HepG2 (cell line): Measurements from ENCODE around the gene ERRFI1. TPM values are rescaled to one million over a fixed set of nuclear protein-coding genes. Genes with fewer than 3 reads are reported as not detected.

Experiments used
- AGO2 ChIP-seq: fragments of 200-400 bp; formaldehyde crosslinking; optimal IDR thresholded peaks from 2 replicates; pipeline ENCODE3; 2017; ENCODE audit warnings: mild to moderate bottlenecking, low read depth, low read length, moderate library complexity
- CEBPB ChIP-seq: IDR thresholded peaks from 2 replicates; pipeline ENCODE4 v1.6.1; 2011; ENCODE audit warnings: low read depth, low read length, improper control_type of control experiment, borderline replicate concordance
- FOXA1 ChIP-seq, 2 experiments: fragments of 450-650 bp in 1 of 2; sonication (generic) in 1 of 2; formaldehyde crosslinking in 1 of 2; IDR thresholded peaks; 2 replicates each; pipeline versions ENCODE4 v1.4.0 to v1.6.1; 2016 to 2020; ENCODE audit warnings: missing genetic modification reagents in 1 of 2
- FOXA3 ChIP-seq: IDR thresholded peaks from 2 replicates; pipeline ENCODE4 v1.6.1; 2016; ENCODE audit warnings: missing genetic modification reagents, missing compliant biosample characterization
- HOXA3 ChIP-seq: sonication (generic); formaldehyde crosslinking; IDR thresholded peaks from 2 replicates; pipeline ENCODE4 v1.5.0; 2020; ENCODE audit warnings: missing genetic modification reagents
- KDM1A ChIP-seq: IDR thresholded peaks from 2 replicates; pipeline ENCODE4 v1.6.1; 2016; ENCODE audit warnings: missing compliant biosample characterization
- KDM2A ChIP-seq: sonication (generic); formaldehyde crosslinking; IDR thresholded peaks from 2 replicates; pipeline ENCODE4 v1.4.0; 2020; ENCODE audit warnings: low read depth, missing genetic modification reagents, borderline replicate concordance
- NCOA2 ChIP-seq: sonication (generic); formaldehyde crosslinking; IDR thresholded peaks from 2 replicates; pipeline ENCODE4 v1.8.0; 2022; ENCODE audit warnings: inconsistent platforms
- ONECUT2 ChIP-seq: sonication (generic); formaldehyde crosslinking; IDR thresholded peaks from 2 replicates; pipeline ENCODE4 v1.4.0; 2020; ENCODE audit warnings: missing genetic modification reagents
- SALL1 ChIP-seq: sonication (generic); formaldehyde crosslinking; IDR thresholded peaks from 2 replicates; pipeline ENCODE4 v1.8.0; 2022; ENCODE audit warnings: mild to moderate bottlenecking, missing genetic modification reagents
- SIN3B ChIP-seq: fragments of 150-350 bp; IDR thresholded peaks from 2 replicates; pipeline ENCODE4 v1.6.1; 2014; ENCODE audit warnings: low read length
- SP4 ChIP-seq: sonication (generic); formaldehyde crosslinking; IDR thresholded peaks from 2 replicates; pipeline ENCODE4 v1.8.1; 2023; ENCODE audit warnings: mild to moderate bottlenecking, missing genetic modification reagents
- TSC22D2 ChIP-seq: sonication (generic); formaldehyde crosslinking; IDR thresholded peaks from 2 replicates; pipeline ENCODE4 v1.5.1; 2020; ENCODE audit warnings: missing genetic modification reagents, mild to moderate bottlenecking, borderline replicate concordance
- YEATS4 ChIP-seq: sonication (generic); formaldehyde crosslinking; IDR thresholded peaks from 2 replicates; pipeline ENCODE4 v1.4.0; 2020; ENCODE audit warnings: missing genetic modification reagents, borderline replicate concordance
- ZNF24 ChIP-seq: fragments of 450-650 bp; IDR thresholded peaks from 2 replicates; pipeline ENCODE4 v1.6.1; 2017; ENCODE audit warnings: antibody characterized with exemption, mild to moderate bottlenecking
- ZNF33A ChIP-seq: sonication (generic); formaldehyde crosslinking; IDR thresholded peaks from 2 replicates; pipeline ENCODE4 v1.5.1; 2020; ENCODE audit warnings: missing genetic modification reagents, mild to moderate bottlenecking, moderate library complexity, borderline replicate concordance
- ZNF34 ChIP-seq: sonication (generic); formaldehyde crosslinking; IDR thresholded peaks from 2 replicates; pipeline ENCODE4 v1.4.0; 2020; ENCODE audit warnings: mild to moderate bottlenecking, missing genetic modification reagents, borderline replicate concordance
- polyA plus RNA-seq, 8 experiments: library from polyadenylated mRNA; depleted of rRNA in 3 of 8; stranded (reverse) in 7 of 8; unstranded in 1 of 8; fragments of >200 nt; fragmentation: Illumina TruSeq in 4 of 8; extraction: Trizol in 4 of 8; gene quantifications; 2 replicates each; pipeline versions ENCODE4 v1.2.1 to v1.2.3, GENCODE V29; 2011 to 2016; ENCODE audit warnings: low read depth in 4 of 8, missing spikeins in 1 of 8, mixed read lengths in 1 of 8; ENCODE audit not compliant: insufficient read depth in 1 of 8
- total RNA-seq, 5 experiments: library from RNA; depleted of rRNA; stranded (reverse); fragments of >200 nt; fragmentation: Illumina TruSeq; extraction: Trizol; gene quantifications; 2 replicates each; pipeline ENCODE4 v1.2.3, GENCODE V29; 2016; ENCODE audit warnings: low read depth in 1 of 5
- TF ChIP-seq, protein P1 (sequence below): IDR thresholded peaks from 2 replicates; pipeline ENCODE4 v1.6.1; 2016
- TF ChIP-seq, protein P2 (sequence below): sonication (generic); formaldehyde crosslinking; IDR thresholded peaks from 2 replicates; pipeline ENCODE4 v1.5.0; 2020; ENCODE audit warnings: missing genetic modification reagents
- TF ChIP-seq, protein P3 (sequence below): sonication (generic); formaldehyde crosslinking; IDR thresholded peaks from 2 replicates; pipeline ENCODE4 v1.4.0; 2020; ENCODE audit warnings: missing genetic modification reagents
- TF ChIP-seq, protein P4 (sequence below): sonication (generic); formaldehyde crosslinking; IDR thresholded peaks from 2 replicates; pipeline ENCODE4 v1.4.0; 2020; ENCODE audit warnings: missing genetic modification reagents

The ERRFI1 gene
- total and polyA plus RNA-seq, 2 of the 13 experiments (the other 11 are each of a cell fraction or from before 2014, with no cell fraction given): 84.4 to 753 TPM

DNA sequence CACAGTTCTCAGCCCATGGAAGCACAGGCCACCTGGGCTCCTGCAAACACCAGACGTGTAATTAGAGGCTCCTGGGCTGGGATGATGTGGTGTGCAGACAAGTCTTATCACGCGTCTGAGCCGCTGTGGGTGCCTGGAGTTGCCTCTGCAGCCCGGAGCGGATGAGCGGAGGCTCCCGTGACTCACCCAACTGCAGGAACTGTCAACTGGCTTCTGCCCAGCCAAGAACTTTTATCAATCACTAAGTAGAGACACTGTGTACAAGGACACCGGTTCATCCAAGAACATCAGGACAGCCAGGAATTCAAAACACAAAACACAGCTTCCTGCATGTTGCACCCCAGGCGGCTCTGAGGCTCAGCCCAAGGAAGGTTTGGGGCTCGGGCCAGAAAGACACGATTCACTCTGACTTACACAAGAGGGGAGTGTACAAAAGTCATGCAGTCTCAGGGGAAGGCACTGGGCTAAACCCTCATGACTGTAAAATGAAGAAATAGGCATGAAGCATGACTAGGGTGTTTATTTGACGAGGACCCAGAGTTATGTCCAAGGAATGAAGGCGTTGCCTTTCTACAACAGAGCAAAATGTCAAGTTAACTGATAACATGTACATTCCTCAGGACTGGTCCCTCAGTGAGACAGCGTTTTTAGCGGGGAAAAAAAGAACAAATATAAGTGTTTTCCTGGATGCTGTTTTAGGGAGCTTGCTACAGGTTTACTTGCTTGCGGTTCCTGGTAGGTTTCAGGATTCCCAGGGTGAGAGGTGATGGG, 21.1 kb downstream of the ERRFI1 start (continued):
- peak; percentile 23; the same call in 1 of the 2 replicates for TF ChIP-seq SALL1 (CRISPR knock-in tag)
- TF ChIP-seq, protein P1, sequence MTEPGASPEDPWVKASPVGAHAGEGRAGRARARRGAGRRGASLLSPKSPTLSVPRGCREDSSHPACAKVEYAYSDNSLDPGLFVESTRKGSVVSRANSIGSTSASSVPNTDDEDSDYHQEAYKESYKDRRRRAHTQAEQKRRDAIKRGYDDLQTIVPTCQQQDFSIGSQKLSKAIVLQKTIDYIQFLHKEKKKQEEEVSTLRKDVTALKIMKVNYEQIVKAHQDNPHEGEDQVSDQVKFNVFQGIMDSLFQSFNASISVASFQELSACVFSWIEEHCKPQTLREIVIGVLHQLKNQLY (CRISPR knock-in tag): no peak
- TF ChIP-seq AGO2: peak; percentile 56
- no peak for TF ChIP-seq SP4
- TF ChIP-seq YEATS4 (CRISPR knock-in tag): no peak
- TF ChIP-seq ZNF24: 0 out of 2 replicates have a peak, but pooled peaks have one; percentile 28
- peak; percentile 14; the same call in 1 of the 2 replicates for TF ChIP-seq NCOA2
- TF ChIP-seq, protein P2, sequence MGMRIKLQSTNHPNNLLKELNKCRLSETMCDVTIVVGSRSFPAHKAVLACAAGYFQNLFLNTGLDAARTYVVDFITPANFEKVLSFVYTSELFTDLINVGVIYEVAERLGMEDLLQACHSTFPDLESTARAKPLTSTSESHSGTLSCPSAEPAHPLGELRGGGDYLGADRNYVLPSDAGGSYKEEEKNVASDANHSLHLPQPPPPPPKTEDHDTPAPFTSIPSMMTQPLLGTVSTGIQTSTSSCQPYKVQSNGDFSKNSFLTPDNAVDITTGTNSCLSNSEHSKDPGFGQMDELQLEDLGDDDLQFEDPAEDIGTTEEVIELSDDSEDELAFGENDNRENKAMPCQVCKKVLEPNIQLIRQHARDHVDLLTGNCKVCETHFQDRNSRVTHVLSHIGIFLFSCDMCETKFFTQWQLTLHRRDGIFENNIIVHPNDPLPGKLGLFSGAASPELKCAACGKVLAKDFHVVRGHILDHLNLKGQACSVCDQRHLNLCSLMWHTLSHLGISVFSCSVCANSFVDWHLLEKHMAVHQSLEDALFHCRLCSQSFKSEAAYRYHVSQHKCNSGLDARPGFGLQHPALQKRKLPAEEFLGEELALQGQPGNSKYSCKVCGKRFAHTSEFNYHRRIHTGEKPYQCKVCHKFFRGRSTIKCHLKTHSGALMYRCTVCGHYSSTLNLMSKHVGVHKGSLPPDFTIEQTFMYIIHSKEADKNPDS: no peak
- no peak for TF ChIP-seq HOXA3
- TF ChIP-seq ONECUT2 (CRISPR knock-in tag): no peak
- TF ChIP-seq FOXA3: 0 out of 2 replicates have a peak, but pooled peaks have one; percentile 6
- TF ChIP-seq, protein P3, sequence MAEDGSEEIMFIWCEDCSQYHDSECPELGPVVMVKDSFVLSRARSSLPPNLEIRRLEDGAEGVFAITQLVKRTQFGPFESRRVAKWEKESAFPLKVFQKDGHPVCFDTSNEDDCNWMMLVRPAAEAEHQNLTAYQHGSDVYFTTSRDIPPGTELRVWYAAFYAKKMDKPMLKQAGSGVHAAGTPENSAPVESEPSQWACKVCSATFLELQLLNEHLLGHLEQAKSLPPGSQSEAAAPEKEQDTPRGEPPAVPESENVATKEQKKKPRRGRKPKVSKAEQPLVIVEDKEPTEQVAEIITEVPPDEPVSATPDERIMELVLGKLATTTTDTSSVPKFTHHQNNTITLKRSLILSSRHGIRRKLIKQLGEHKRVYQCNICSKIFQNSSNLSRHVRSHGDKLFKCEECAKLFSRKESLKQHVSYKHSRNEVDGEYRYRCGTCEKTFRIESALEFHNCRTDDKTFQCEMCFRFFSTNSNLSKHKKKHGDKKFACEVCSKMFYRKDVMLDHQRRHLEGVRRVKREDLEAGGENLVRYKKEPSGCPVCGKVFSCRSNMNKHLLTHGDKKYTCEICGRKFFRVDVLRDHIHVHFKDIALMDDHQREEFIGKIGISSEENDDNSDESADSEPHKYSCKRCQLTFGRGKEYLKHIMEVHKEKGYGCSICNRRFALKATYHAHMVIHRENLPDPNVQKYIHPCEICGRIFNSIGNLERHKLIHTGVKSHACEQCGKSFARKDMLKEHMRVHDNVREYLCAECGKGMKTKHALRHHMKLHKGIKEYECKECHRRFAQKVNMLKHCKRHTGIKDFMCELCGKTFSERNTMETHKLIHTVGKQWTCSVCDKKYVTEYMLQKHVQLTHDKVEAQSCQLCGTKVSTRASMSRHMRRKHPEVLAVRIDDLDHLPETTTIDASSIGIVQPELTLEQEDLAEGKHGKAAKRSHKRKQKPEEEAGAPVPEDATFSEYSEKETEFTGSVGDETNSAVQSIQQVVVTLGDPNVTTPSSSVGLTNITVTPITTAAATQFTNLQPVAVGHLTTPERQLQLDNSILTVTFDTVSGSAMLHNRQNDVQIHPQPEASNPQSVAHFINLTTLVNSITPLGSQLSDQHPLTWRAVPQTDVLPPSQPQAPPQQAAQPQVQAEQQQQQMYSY: 0 out of 2 replicates have a peak, but pooled peaks have one; percentile 44
- peak; percentile 46 for TF ChIP-seq CEBPB
- TF ChIP-seq TSC22D2 (CRISPR knock-in tag): no peak
- TF ChIP-seq ZNF34: no peak
- TF ChIP-seq, protein P4, sequence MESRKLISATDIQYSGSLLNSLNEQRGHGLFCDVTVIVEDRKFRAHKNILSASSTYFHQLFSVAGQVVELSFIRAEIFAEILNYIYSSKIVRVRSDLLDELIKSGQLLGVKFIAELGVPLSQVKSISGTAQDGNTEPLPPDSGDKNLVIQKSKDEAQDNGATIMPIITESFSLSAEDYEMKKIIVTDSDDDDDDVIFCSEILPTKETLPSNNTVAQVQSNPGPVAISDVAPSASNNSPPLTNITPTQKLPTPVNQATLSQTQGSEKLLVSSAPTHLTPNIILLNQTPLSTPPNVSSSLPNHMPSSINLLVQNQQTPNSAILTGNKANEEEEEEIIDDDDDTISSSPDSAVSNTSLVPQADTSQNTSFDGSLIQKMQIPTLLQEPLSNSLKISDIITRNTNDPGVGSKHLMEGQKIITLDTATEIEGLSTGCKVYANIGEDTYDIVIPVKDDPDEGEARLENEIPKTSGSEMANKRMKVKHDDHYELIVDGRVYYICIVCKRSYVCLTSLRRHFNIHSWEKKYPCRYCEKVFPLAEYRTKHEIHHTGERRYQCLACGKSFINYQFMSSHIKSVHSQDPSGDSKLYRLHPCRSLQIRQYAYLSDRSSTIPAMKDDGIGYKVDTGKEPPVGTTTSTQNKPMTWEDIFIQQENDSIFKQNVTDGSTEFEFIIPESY: peak; percentile 95
- TF ChIP-seq SIN3B: no peak
- 0 out of 2 replicates have a peak, but pooled peaks have one; percentile 13 for TF ChIP-seq KDM1A (CRISPR knock-in tag)
- no peak for TF ChIP-seq FOXA1 (IDR thresholded peaks at IDR 0.05)
- TF ChIP-seq FOXA1 (CRISPR knock-in tag; IDR thresholded peaks at IDR 0.05): 0 out of 2 replicates have a peak, but pooled peaks have one; percentile 21
- no peak for TF ChIP-seq ZNF33A (CRISPR knock-in tag)
- TF ChIP-seq KDM2A (CRISPR knock-in tag): peak; percentile 40; the same call in 1 of the 2 replicates
